OCI-LY3 (cell line): ENCODE measurements around the gene AP1S3.

ENCODE experiments used
- CTCF ChIP-seq: fragments of 200-600, 300-600 bp; sonication (generic); IDR thresholded peaks from 2 replicates; pipeline ENCODE4 v1.5.1; 2014; ENCODE audit warnings: antibody characterized with exemption, low read length, low read depth
- EZH2phosphoT487 ChIP-seq: fragments of 200-600 bp; shearing (Covaris generic); IDR thresholded peaks from 2 replicates; pipeline ENCODE4 v1.6.1; 2018; ENCODE audit warnings: antibody characterized with exemption, mixed run types, low read depth

GRCh38 chr2:223797811-223798721 is 39.3 kb downstream of the AP1S3 start:
- TF ChIP-seq CTCF (peak; percentile 44), EZH2phosphoT487 (no peak)
